OCI-LY7 (cell line): ENCODE measurements around the gene ABCD3. TPM values are rescaled to one million over a fixed set of nuclear protein-coding genes. Genes with fewer than 3 reads are reported as not detected.

Source experiments
- BruUV-seq: library from RNA; stranded (reverse); fragments of 400-500 nt; replicated peaks from 2 replicates; lab custom pipeline; 2021; lab: Mats Ljungman, UMichigan
- CTCF ChIA-PET: fragments of 300-600 bp; sonication (Branson Sonifier 250); formaldehyde crosslinking; loops from one replicate; lab custom pipeline; 2022; ENCODE audit warnings: antibody characterized with exemption; ENCODE audit not compliant: unreplicated experiment; lab: Charles Lee
- POLR2A ChIA-PET: fragments of 300-600 bp; sonication (Branson Sonifier 250); formaldehyde crosslinking; loops from one replicate; lab custom pipeline; 2022; ENCODE audit warnings: antibody characterized with exemption; lab: Charles Lee
- DNase-seq: peaks from one replicate; pipeline ENCODE4 v3.0.0-alpha.2; 2015; ENCODE audit warnings: low spot score
- H2AFZ ChIP-seq: fragments of 200-600 bp; sonication (generic), shearing (Covaris generic); 2 replicates; pipeline ENCODE4 v1.6.1; 2014; ENCODE audit warnings: mild to moderate bottlenecking, antibody characterized with exemption, low read length, moderate library complexity
- H3K27ac ChIP-seq: fragments of 200-600 bp; sonication (generic); 2 replicates; pipeline ENCODE4 v1.5.1; 2014; ENCODE audit warnings: mixed run types, low read depth, mild to moderate bottlenecking, moderate library complexity, low read length, inconsistent platforms; ENCODE audit not compliant: poor library complexity, severe bottlenecking
- H3K36me3 ChIP-seq: fragments of 200-600 bp; sonication (generic); 2 replicates; pipeline ENCODE4 v1.6.1; 2014; ENCODE audit warnings: mild to moderate bottlenecking, antibody characterized with exemption, low read length, moderate library complexity, mixed read lengths; ENCODE audit not compliant: insufficient read depth
- H3K4me1 ChIP-seq: fragments of 200-600 bp; sonication (generic); 2 replicates; pipeline ENCODE4 v1.5.1; 2014; ENCODE audit warnings: mild to moderate bottlenecking, low read length; ENCODE audit not compliant: insufficient read depth, poor library complexity, severe bottlenecking
- H3K4me2 ChIP-seq: fragments of 200-600 bp; sonication (generic); 2 replicates; pipeline ENCODE4 v1.6.1; 2014; ENCODE audit warnings: mild to moderate bottlenecking, low read length
- H3K4me3 ChIP-seq: fragments of 200-600 bp; sonication (generic); 2 replicates; pipeline ENCODE4 v1.5.1; 2014; ENCODE audit warnings: mild to moderate bottlenecking, low read depth, low read length; ENCODE audit not compliant: poor library complexity, severe bottlenecking
- H3K79me2 ChIP-seq: fragments of 200-600 bp; sonication (generic); 2 replicates; pipeline ENCODE4 v1.6.1; 2016; ENCODE audit warnings: low read depth, mild to moderate bottlenecking, low read length, moderate library complexity, mixed read lengths; ENCODE audit not compliant: insufficient read depth
- H3K9me2 ChIP-seq: fragments of 200-600 bp; sonication (generic); 2 replicates; pipeline ENCODE4 v1.6.1; 2016; ENCODE audit warnings: mild to moderate bottlenecking, low read length, mixed read lengths; ENCODE audit not compliant: insufficient read depth
- H3K9me3 ChIP-seq: fragments of 200-600 bp; sonication (generic); 2 replicates; pipeline ENCODE4 v1.6.1; 2014; ENCODE audit warnings: mild to moderate bottlenecking, mixed run types, low read length, mixed read lengths
- H4K20me1 ChIP-seq: fragments of 200-600 bp; sonication (generic); 2 replicates; pipeline ENCODE4 v1.6.1; 2014; ENCODE audit warnings: mild to moderate bottlenecking, antibody characterized with exemption, low read length, moderate library complexity, mixed read lengths; ENCODE audit not compliant: insufficient read depth
- EZH2phosphoT487 ChIP-seq: fragments of 200-600 bp; sonication (generic); IDR thresholded peaks from 2 replicates; pipeline ENCODE4 v1.6.1; 2018; ENCODE audit warnings: low read depth, borderline replicate concordance, mild to moderate bottlenecking, mixed run types, antibody characterized with exemption, low read length, moderate library complexity, mixed read lengths
- intact Hi-C: fragments of 100-400 bp; cut with micrococcal nuclease; formaldehyde crosslinking; loops from one replicate; pipeline ENCODE4 v1.10.0; 2022; ENCODE audit not compliant: unreplicated experiment
- total RNA-seq, 2 experiments: library from RNA; depleted of rRNA in 1 of 2; stranded (reverse); fragments of >200 nt in 1 of 2; shearing (Covaris generic) in 1 of 2; gene quantifications; 2 replicates each; pipeline ENCODE4 v1.2.3, GENCODE V29; 2014 to 2022
- TF ChIP-seq, protein P1 (sequence below): fragments of 200-600 bp; sonication (generic); conservative IDR thresholded peaks from 2 replicates; pipeline ENCODE4 v1.5.1; 2014; ENCODE audit warnings: mild to moderate bottlenecking, antibody characterized with exemption, low read length, moderate library complexity, mixed read lengths

The ABCD3 gene
- total RNA-seq, 2 experiments from 2014 or later = 18.3 to 33.8 TPM

- ChIA-PET CTCF (no interaction called here), POLR2A (no interaction called here)
- Histone ChIP-seq H3K4me3 (no peak overlapping the region), H3K36me3 (peaks cover 19% of the 10 kb centered on the region), H3K79me2 (no peaks in the 10 kb centered on the region), H3K4me1 (no peaks in the 10 kb centered on the region), H3K4me2 (no peak overlapping the region), H3K27ac (no peak overlapping the region), H3K9me3 (no peaks in the 10 kb centered on the region), H4K20me1 (no peaks in the 10 kb centered on the region), H3K9me2 (no peaks in the 10 kb centered on the region), H2AFZ (no peak overlapping the region)
- no peak for DNase-seq
- BruUV-seq = no TSS peak
- intact Hi-C loops = no loop called here
- TF ChIP-seq, protein P1, sequence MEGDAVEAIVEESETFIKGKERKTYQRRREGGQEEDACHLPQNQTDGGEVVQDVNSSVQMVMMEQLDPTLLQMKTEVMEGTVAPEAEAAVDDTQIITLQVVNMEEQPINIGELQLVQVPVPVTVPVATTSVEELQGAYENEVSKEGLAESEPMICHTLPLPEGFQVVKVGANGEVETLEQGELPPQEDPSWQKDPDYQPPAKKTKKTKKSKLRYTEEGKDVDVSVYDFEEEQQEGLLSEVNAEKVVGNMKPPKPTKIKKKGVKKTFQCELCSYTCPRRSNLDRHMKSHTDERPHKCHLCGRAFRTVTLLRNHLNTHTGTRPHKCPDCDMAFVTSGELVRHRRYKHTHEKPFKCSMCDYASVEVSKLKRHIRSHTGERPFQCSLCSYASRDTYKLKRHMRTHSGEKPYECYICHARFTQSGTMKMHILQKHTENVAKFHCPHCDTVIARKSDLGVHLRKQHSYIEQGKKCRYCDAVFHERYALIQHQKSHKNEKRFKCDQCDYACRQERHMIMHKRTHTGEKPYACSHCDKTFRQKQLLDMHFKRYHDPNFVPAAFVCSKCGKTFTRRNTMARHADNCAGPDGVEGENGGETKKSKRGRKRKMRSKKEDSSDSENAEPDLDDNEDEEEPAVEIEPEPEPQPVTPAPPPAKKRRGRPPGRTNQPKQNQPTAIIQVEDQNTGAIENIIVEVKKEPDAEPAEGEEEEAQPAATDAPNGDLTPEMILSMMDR = no peak
- no peak for TF ChIP-seq EZH2phosphoT487
These were observed 61.5 kb downstream of the ABCD3 start for GRCh38 chr1:94479682-94480081.

- H3K27ac ChIP-seq = no peak overlapping the region
- no peaks in the 10 kb centered on the region for H3K79me2 ChIP-seq
- no peak overlapping the region for H3K4me2 ChIP-seq
- POLR2A ChIA-PET = interaction anchor here (2.2 kb wide), 1 partner anchor 11 kb away, joined by 6 read pairs; no protein-coding TSS in a partner anchor
- no peaks in the 10 kb centered on the region for H4K20me1 ChIP-seq
- intact Hi-C loops = loop anchor here (1.0 kb wide), 1 partner anchor 324 kb away; no protein-coding TSS in a partner anchor
- no peaks in the 10 kb centered on the region for H3K9me3 ChIP-seq
- H3K4me1 ChIP-seq = no peaks in the 10 kb centered on the region
- TF ChIP-seq, protein P1 = peak; percentile 86
- TF ChIP-seq EZH2phosphoT487 = no peak
- H3K9me2 ChIP-seq = no peaks in the 10 kb centered on the region
- H2AFZ ChIP-seq = no peak overlapping the region
- no peak overlapping the region for H3K4me3 ChIP-seq
- BruUV-seq = no TSS peak
- peak; percentile 67 for DNase-seq
- peaks cover 16% of the 10 kb centered on the region for H3K36me3 ChIP-seq
- CTCF ChIA-PET = interaction anchor here (1.5 kb wide), 2 partner anchors 18 to 26 kb away, joined by 3 read pairs; no protein-coding TSS in a partner anchor
These were observed 63.3 kb downstream of the ABCD3 start for GRCh38 chr1:94481473-94481933.

GRCh38 chr1:94486990-94487389 is 68.8 kb downstream of the ABCD3 start:
- Histone ChIP-seq H3K9me3 (no peaks in the 10 kb centered on the region), H3K27ac (no peak overlapping the region), H3K4me2 (no peak overlapping the region), H3K4me3 (no peak overlapping the region), H3K9me2 (no peaks in the 10 kb centered on the region), H3K79me2 (no peaks in the 10 kb centered on the region), H2AFZ (no peak overlapping the region), H3K36me3 (peaks cover 22% of the 10 kb centered on the region), H4K20me1 (no peaks in the 10 kb centered on the region), H3K4me1 (no peaks in the 10 kb centered on the region)
- TF ChIP-seq, protein P1 = no peak
- TF ChIP-seq EZH2phosphoT487 = no peak
- intact Hi-C loops = no loop called here
- BruUV-seq = no TSS peak
- POLR2A ChIA-PET = interaction anchor here (0.6 to 0.9 kb wide), 4 partner anchors 10 to 686 kb away, joined by 3 to 7 read pairs (median 3); no protein-coding TSS in a partner anchor
- no peak for DNase-seq
- CTCF ChIA-PET = interaction anchor here (1.3 kb wide), 1 partner anchor 24 kb away, joined by 3 read pairs; no protein-coding TSS in a partner anchor
